Stimulated activated CD8-positive, alpha-beta memory T cell treated with anti-CD3 and anti-CD28 coated beads, Interleukin-15, amount 100 ng/mL, for 48 hours (primary cell): ENCODE data around the gene OTUD1.
"Not testable (repeated sequence)": the region's sequence is repeated elsewhere in the genome, so short reads cannot be mapped to it uniquely, and the experiment has no call there.

ENCODE experiments used
- DNase-seq, 2 donors: peaks; one replicate each; pipeline ENCODE4 v3.0.0-alpha.2; 2020; ENCODE audit warnings: low read depth in 2 of 2

OTUD1 gene, protein sequence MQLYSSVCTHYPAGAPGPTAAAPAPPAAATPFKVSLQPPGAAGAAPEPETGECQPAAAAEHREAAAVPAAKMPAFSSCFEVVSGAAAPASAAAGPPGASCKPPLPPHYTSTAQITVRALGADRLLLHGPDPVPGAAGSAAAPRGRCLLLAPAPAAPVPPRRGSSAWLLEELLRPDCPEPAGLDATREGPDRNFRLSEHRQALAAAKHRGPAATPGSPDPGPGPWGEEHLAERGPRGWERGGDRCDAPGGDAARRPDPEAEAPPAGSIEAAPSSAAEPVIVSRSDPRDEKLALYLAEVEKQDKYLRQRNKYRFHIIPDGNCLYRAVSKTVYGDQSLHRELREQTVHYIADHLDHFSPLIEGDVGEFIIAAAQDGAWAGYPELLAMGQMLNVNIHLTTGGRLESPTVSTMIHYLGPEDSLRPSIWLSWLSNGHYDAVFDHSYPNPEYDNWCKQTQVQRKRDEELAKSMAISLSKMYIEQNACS

DNA sequence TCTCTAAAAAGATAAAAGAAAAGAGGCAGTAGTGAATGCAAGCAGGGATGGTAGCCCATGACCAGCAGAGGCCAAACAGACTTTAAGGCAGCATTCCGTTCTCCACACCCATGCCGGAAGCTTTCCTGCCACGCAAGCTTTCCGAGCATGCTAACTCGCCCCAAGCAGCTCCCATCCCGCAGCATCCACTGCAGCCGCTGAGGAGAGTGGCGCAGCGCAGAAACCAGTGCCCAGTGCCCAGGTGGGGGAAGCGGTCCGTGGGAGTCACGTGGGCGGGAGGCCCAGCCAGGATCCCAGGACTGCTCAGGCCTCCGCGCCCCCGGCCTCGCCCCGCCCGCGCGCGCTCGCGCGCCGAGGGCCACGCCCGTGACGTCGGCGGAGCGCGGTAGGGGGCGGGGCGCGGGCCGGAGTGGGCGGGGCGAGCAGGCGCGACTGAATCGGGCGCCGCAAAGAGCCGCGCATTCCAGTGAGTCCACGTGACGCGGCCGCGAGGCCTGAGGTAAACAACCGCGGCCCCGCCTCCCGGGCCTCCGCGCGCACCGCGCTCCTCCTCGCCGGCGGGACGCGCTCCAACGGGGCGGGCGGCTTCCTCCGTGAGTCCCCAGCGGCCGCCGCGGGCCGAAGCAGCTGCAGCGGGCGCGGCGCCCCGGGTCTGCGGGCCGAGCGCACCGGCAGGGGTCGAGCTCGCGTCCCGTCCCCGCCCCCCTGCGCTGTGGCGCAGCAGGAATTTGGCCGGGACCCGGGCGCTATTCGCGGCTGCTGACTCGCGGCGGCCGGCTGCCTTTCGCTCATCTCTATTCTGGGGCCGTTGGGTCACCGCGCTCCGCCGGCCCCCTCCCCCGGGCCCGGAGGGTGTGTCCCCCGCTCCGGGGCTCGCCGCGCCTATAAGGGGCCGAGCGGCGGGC lies at the start of gene OTUD1:
Gene OTUD1 (plus strand): TSS at position 529 of the 905 bp plus-strand sequence. CDS start 383 bp downstream, outside the sequence.
- DNase-seq, result peak; percentile 81 to 87

DNA sequence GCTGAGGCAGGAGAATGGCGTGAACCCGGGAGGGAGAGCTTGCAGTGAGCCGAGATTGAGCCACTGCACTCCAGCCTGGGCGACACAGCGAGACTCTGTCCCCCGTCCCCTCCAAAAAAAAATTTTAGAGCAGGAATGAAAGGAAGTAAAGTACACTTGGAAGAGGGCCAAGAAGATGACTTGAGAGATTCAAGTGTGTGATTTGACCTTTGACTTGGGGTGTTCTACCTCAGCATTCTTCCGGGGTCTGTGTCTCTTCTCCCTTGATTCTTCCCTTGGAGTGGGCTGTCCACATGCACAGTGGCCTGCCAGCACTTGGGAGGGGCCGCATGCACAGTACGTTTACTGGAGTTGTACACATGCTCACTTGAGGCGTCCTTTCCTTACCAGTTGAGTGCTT lies 48.5 kb upstream of the OTUD1 start:
- not testable (repeated sequence) for DNase-seq

- no peak for DNase-seq
These were observed 48.1 kb upstream of the OTUD1 start for GRCh38 chr10:23390809-23391208.

GRCh38 chr10:23391821-23392220 lies 47.1 kb upstream of the OTUD1 start:
- DNase-seq, result peak; percentile 4 to 5

DNA sequence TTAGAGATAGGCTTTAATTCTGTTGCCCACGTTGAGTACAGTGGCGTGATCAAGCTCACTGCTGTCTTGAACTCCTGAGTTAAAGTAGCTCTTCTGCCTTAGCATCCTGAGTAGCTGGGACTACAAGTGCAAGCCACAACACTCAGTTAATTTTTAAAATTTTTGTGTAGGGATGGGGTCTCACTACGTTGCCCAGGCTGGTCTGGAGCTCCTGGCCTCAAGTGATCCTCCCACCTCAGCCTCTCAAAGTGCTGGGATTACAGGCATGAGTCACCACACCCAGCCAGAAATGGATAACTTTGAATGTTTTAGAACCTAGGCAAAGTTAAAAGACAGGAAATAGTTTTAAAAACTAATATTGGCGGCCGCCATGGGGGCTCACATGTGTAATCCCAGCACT lies 43.9 kb upstream of the OTUD1 start:
- no peak for DNase-seq

GRCh38 chr10:23396695-23397094 lies 42.2 kb upstream of the OTUD1 start:
- no peak for DNase-seq

- DNase-seq, result no peak
These were observed 39.2 kb upstream of the OTUD1 start for GRCh38 chr10:23399701-23400144.

GRCh38 chr10:23402856-23403255 lies 36.0 kb upstream of the OTUD1 start:
- no peak for DNase-seq

- no peak for DNase-seq
These were observed 35.6 kb upstream of the OTUD1 start for GRCh38 chr10:23403278-23403677.

DNA sequence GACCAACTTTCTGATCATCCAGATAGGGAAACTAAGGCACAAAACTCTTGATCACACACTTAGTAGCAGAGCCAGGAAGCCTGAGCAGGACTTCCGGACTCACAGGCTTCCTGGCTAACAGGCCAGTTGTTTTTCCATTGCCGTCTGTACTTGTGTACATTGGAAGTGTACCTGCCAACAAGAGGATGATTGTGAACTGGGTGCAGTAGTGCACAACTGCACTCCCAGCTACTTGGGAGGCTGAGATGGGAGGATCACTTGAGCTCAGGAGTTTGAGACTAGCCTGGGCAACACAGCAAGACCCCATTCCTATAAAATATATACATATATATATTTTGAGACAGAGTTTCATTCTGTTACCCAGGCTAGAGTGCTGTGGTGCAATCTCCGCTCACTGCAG lies 35.2 kb upstream of the OTUD1 start:
- DNase-seq, result no peak

- DNase-seq, result no peak
These were observed 34.4 kb upstream of the OTUD1 start for GRCh38 chr10:23404461-23404980.

- DNase-seq, result no peak
These were observed 33.3 kb upstream of the OTUD1 start for GRCh38 chr10:23405540-23405939.

DNA sequence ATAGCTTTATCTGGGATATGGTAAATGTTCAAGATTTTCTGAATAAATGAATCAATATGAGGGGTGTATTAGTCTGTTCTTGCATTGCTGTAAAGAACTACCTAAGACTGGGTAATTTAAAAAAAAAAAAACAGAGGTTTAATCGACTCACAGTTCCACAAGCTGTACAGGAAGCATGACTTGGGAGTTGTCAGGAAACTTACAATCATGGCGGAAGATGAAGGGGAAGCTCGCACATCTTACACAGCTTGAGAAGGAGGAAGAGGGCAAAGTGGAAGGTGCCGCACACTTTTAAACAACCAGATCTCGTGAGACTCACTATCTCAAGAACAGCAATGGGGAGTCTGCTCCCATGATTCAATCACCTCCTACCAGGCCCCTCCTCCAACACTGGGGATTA lies 32.5 kb upstream of the OTUD1 start:
- no peak for DNase-seq

GRCh38 chr10:23408330-23408976 lies 30.4 kb upstream of the OTUD1 start:
- no peak for DNase-seq

GRCh38 chr10:23412223-23412622 lies 26.7 kb upstream of the OTUD1 start:
- DNase-seq, result peak in 1 of 2 donors; percentile 2

- DNase-seq, result no peak
These were observed 25.2 kb upstream of the OTUD1 start for GRCh38 chr10:23413629-23414089.

- DNase-seq, result no peak
These were observed 24.2 kb upstream of the OTUD1 start for GRCh38 chr10:23414658-23415057.

GRCh38 chr10:23417254-23417653 lies 21.6 kb upstream of the OTUD1 start:
- no peak for DNase-seq

DNA sequence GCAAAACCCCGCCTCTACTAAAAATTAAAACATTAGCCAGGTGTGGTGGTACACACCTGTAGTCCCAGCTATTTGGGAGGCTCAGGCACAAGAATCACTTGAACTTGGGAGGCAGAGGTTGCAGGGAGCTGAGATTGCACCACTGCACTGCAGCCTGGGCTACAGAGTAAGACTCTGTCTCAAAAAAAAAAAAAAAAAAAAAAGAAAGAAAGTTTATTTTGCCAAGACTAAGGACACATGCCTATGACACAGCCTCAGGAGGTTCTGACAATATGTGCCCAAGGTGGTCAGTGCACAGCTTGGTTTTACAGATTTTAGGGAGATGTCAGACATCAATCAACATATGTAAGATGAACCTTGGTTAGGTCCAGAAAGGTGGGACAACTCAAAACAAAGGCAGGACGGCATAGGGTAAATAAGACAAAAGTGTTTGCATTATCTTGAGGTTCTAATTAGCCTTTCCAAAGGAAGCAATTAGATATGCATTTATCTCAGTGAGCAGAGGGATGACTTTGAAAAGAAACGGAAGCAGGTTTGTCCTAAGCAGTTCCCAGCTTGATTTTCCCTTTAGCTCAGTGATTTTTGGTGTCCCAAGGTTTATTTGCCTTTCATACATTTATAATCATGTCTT lies 20.7 kb upstream of the OTUD1 start:
- DNase-seq, result no peak

- DNase-seq, result no peak
These were observed 19.7 kb upstream of the OTUD1 start for GRCh38 chr10:23419201-23419600.

GRCh38 chr10:23419655-23420329 lies 19.1 kb upstream of the OTUD1 start:
- DNase-seq, result no peak
